Heart right ventricle (tissue), 16 donors: ENCODE data around the gene HAPLN1. TPM values are rescaled to one million over a fixed set of nuclear protein-coding genes. Genes with fewer than 3 reads are reported as not detected.

ENCODE experiments used
- ATAC-seq, 8 donors: fragments of 200-7000 bp; cut with Tn5 transposase; one replicate each; pipeline ENCODE4 v1.9.1; 2020; ENCODE audit warnings: mild to moderate bottlenecking in 8 of 8, moderate library complexity in 8 of 8, moderate number of reproducible peaks in 1 of 8
- DNase-seq, 2 donors: peaks; one replicate each; pipeline ENCODE4 v3.0.0-alpha.2; 2020
- H3K27ac ChIP-seq, 10 donors: fragments of 200-600 bp; sonication (generic) in 2 of 10; one replicate each; pipeline versions ENCODE4 v1.5.0 to v1.8.0; 2020 to 2022; ENCODE audit warnings: mild to moderate bottlenecking in 3 of 10
- H3K27me3 ChIP-seq, 7 donors: fragments of 200-600 bp; one replicate each; pipeline ENCODE4 v1.8.0; 2021 to 2022; ENCODE audit warnings: mild to moderate bottlenecking in 2 of 7
- H3K36me3 ChIP-seq, 9 donors: fragments of 200-600 bp; sonication (generic) in 1 of 9; one replicate each; pipeline versions ENCODE4 v1.5.0 to v1.8.0; 2020 to 2022; ENCODE audit warnings: mild to moderate bottlenecking in 2 of 9
- H3K4me1 ChIP-seq, 9 donors: fragments of 200-600 bp; sonication (generic) in 1 of 9; one replicate each; pipeline versions ENCODE4 v1.5.0 to v1.8.0; 2020 to 2022; ENCODE audit warnings: mild to moderate bottlenecking in 4 of 9
- H3K4me3 ChIP-seq, 10 donors: fragments of 200-600 bp; sonication (generic) in 2 of 10; one replicate each; pipeline versions ENCODE4 v1.5.0 to v1.8.0; 2020 to 2022; ENCODE audit warnings: mild to moderate bottlenecking in 7 of 10, moderate library complexity in 2 of 10
- H3K9me3 ChIP-seq, 11 donors: fragments of 200-600 bp in 10 of 11; sonication (generic) in 2 of 11; one replicate each; pipeline versions ENCODE4 v1.5.0 to v1.8.0; 2013 to 2022; ENCODE audit warnings: mild to moderate bottlenecking in 2 of 11, control low read depth in 1 of 11, moderate library complexity in 1 of 11
- CTCF ChIP-seq, 9 donors: fragments of 200-600 bp; sonication (generic) in 2 of 9; IDR thresholded peaks; one replicate each; pipeline versions ENCODE4 v1.5.0 to v1.8.0; 2021 to 2022; ENCODE audit warnings: antibody characterized with exemption in 9 of 9, mild to moderate bottlenecking in 5 of 9, moderate library complexity in 1 of 9
- WGBS, 2 donors: extraction: QIAGEN DNeasy Blood & Tissue Kit; methylation state at CpG; one replicate each; pipeline ENCODE4 v1.1.7; 2013; ENCODE audit warnings: inconsistent platforms in 1 of 2; 5-methylcytosine and 5-hydroxymethylcytosine counted together
- intact Hi-C, 10 donors: fragments of 100-400 bp; cut with DNase I; formaldehyde crosslinking; loops; one replicate each; pipeline versions ENCODE4 v1.11.1 to v1.14.2; 2022
- polyA plus RNA-seq, 2 donors: library from polyadenylated mRNA; stranded (reverse); fragments of 200-250 nt; gene quantifications; one replicate each; pipeline ENCODE4 v1.2.3, GENCODE V29; 2013
- total RNA-seq, 10 donors: library from RNA; stranded (reverse); fragmentation: NEBNext Ultra II Directional in 3 of 10; extraction: Animal tissue kit (Norgen Biotek cat#: 25700) in 3 of 10; gene quantifications; one replicate each; pipeline versions ENCODE4 v1.2.1 to v1.2.4, GENCODE V29; 2021 to 2023
- donor health status: Arrhythmogenic right ventricular cardiomyopathy.
- donor health status: ischemic (EF 13 %, LVEDD 7.1; RV severe dilation, severe dysfunction).
- donor health status: healthy with polysubstance abuse.
- donor health status: DM: no; HTN: yes; CAD: no.
- donor health status: DM: no; HTN: no; CAD: no.
- donor health status: ischemic (EF 25% LVEDD 6.9; RV normal size, moderate dysfunction).
- donor health status: ischemic (EF 25% LVEDD 5.7; RV mildly dilated, moderate dysfunction).
- donor health status: healthy.
- donor health status: DM: yes; HTN: yes; CAD: no.
- donor health status: Ischemic cardiomyopathy.
- donor health status: ischemic (EF 35%, LVEDD 5.7; RV mildly dilated, moderate dysfunction).
- donor health status: nonischemic (EF 11% LVEDD 7.7; RV severe dilation, severe dysfunction).
- donor health status: DM: yes; HTN: yes; CAD: no.
- donor health status: PGD.
- donor health status: ischemic (EF 29% LVEDD 5.4; RV normal size, mild dysfunction).
- donor health status: nonischemic (EF 23%, LVEDD 6.1; RV moderate dilation, normal function).

HAPLN1 gene
- total and polyA plus RNA-seq, 12 donors: 0.07 to 4.4 (median 1.0) TPM; not detected in 1

- H3K9me3 ChIP-seq: no peaks in the 10 kb centered on the region
- intact Hi-C loops: no loop called here
- no peak for TF ChIP-seq CTCF (IDR thresholded peaks at IDR 0.05)
- no peak for DNase-seq
- H3K27me3 ChIP-seq: no peaks in the 10 kb centered on the region
- WGBS, 2 donors: 6 to 9% methylated on average over 2 of the region's 2 CpGs
- no peak overlapping the region for H3K27ac ChIP-seq
- peaks cover 0 to 3% (median 0%) of the 10 kb centered on the region in 9 donors for H3K4me1 ChIP-seq
- H3K36me3 ChIP-seq: no peaks in the 10 kb centered on the region
- no peak overlapping the region for H3K4me3 ChIP-seq
- no peak for ATAC-seq
Measured at GRCh38 chr5:83653669-83654068, 67.0 kb downstream of the HAPLN1 start.

- TF ChIP-seq CTCF (IDR thresholded peaks at IDR 0.05): no peak
- no peaks in the 10 kb centered on the region for H3K4me1 ChIP-seq
- H3K36me3 ChIP-seq: no peaks in the 10 kb centered on the region
- no peak overlapping the region for H3K4me3 ChIP-seq
- ATAC-seq (no peak), DNase-seq (no peak)
- intact Hi-C loops: no loop called here
- H3K27me3 ChIP-seq: no peaks in the 10 kb centered on the region
- no peaks in the 10 kb centered on the region for H3K9me3 ChIP-seq
- 54 to 64% methylated on average over 1 of the region's 1 CpG for WGBS, 2 donors
- no peak overlapping the region for H3K27ac ChIP-seq
Measured at GRCh38 chr5:83645936-83646335, 74.7 kb downstream of the HAPLN1 start.

DNA sequence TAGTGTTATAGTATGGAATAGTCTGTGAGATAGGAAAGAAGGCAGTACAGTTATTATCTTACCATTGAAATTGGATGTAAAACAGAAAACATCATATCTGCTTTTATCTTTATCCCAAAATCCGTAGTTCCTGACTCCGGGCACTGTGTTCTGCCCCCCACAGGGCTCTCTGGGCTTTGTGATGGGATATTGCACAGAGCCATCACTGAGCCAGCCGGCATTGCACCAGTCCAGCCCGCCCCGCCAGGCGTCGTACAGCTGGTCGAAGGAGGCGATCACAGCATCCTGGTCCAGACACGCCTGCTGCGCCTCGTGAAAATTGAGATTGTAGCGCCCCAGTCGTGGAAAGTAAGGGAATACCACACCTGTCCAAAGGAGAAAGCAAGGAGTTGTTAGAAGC, 76.4 kb downstream of the HAPLN1 start:
- ATAC-seq (no peak), DNase-seq (no peak)
- Histone ChIP-seq H3K9me3 (no peaks in the 10 kb centered on the region), H3K4me1 (no peaks in the 10 kb centered on the region), H3K4me3 (no peak overlapping the region), H3K27me3 (no peaks in the 10 kb centered on the region), H3K36me3 (no peaks in the 10 kb centered on the region), H3K27ac (no peak overlapping the region)
- WGBS, 2 donors: 79 to 84% methylated on average over 14 of the region's 14 CpGs
- TF ChIP-seq CTCF (IDR thresholded peaks at IDR 0.05): no peak
- intact Hi-C loops: no loop called here

DNA sequence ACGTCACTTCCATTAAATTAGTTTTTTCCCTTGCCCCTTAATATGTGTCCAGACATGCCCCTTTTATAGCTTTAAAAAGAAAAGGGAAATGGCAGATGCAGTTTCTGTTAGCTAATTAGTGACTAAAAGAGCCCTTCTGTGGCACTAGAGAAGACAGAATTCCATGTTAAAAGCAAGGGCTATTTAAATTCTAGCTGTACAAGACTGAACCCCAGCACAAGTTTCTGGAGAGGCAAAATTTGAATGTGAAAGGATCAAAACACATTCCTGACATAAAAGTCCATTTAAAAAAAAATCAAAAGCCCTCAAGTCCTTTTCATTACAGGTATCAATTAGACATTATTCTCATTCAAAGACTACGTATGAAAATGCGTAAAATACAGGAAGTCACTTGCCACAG, 78.7 kb downstream of the HAPLN1 start:
- H3K4me1 ChIP-seq: no peaks in the 10 kb centered on the region
- ATAC-seq: no peak
- intact Hi-C loops: no loop called here

More for the DNA sequence above, 78.7 kb downstream of the HAPLN1 start:
- DNase-seq: no peak
- no peak for TF ChIP-seq CTCF (IDR thresholded peaks at IDR 0.05)
- Histone ChIP-seq H3K27ac (no peak overlapping the region), H3K36me3 (no peaks in the 10 kb centered on the region), H3K9me3 (no peaks in the 10 kb centered on the region), H3K27me3 (no peaks in the 10 kb centered on the region), H3K4me3 (no peak overlapping the region)
- 88 to 91% methylated on average over 3 of the region's 3 CpGs for WGBS, 2 donors
